Urothelium cell line (cell line): ENCODE results near the gene YWHAQ.
"Not testable (repeated sequence)": the region's sequence is repeated elsewhere in the genome, so short reads cannot be mapped to it uniquely, and the experiment has no call there.

Experiments used
- DNase-seq: peaks from one replicate; pipeline ENCODE4 v3.0.0; 2011; ENCODE audit warnings: low spot score, mixed read lengths
- FAIRE-seq: peaks from 2 replicates; lab custom pipeline; 2011; peaks lifted over from hg19 to GRCh38; lab: Jason Lieb, UNC

YWHAQ gene

GRCh38 chr2:9556121-9556743 is 74.6 kb downstream of the YWHAQ start:
- FAIRE-seq (no peak), DNase-seq (no peak)

GRCh38 chr2:9555297-9556120 is 75.3 kb downstream of the YWHAQ start, which contains the start of gene ADAM17:
ADAM17 (minus strand) TSS chr2:9555830; CDS start chr2:9555605, 225 bp downstream.
- DNase-seq (peak; percentile 97), FAIRE-seq (no peak)

GRCh38 chr2:9554921-9555296 is 75.9 kb downstream of the YWHAQ start:
- FAIRE-seq, result no peak
- DNase-seq, result no peak

DNA sequence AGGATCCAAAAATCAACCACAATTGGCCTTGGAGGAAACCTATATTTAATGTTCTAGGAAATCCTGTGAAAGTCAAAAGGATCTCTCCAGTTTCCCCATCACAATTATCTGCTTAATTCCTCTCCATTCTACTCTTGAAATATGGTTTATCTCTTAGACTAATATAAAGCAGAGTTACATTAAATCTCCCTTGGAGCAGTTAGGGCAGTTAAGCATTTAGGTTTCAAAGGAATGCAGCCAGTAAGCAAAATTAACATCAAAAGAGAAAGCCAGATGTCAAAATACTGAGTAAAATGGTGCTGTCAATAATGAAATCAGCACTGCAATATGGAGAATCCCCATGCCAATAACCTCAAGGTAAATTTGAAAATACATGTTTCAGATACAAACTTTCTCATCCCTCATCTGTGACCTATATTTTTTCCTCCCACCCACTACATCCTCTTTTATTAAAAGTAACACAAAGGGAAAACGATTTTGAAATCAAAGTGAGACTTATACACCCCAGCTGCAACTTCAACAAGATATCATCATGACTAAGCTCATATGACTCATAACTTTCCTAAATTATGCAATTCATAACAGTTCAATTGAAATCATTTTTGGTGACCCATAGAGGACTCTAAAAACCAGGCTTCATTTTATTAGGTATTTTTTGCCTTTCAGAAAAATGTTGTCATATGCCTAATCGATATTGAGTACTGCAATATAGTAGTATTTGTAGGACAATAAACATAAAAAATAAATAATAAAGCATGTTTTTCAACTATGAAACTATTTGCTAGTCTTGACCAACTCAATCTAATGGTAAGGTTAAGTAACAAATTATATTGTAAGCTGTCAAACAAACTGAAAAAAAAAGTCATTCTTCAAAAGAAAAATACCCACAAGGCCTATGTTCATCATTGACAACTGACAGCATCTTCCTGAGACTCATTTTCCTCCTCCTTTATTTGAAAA is 78.3 kb downstream of the YWHAQ start:
- FAIRE-seq (no peak), DNase-seq (no peak)

DNA sequence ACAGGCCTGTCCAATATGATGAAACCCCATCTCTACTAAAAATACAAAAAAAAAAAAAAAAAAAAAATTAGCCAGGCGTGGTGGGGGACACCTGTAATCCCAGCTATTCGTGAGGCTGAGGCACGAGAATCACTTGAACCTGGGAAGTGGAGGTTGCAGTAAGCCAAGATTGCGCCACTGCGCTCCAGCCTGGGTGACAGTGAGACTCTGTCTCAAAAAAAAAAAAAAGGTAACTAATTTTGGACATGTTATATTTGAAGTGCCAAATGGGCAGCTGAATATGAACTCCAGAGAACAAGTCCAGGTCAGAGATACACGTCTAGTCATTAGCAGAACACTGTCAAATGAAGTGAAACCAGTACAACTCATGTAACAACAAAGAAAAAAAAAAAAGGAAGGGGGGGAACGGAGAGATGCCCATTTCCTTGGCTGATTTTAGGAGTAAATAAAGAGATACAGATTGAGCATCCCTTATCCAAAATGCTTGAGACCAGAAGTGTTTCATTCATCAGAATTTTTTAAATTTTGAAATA is 79.9 kb downstream of the YWHAQ start:
- FAIRE-seq, DNase-seq: not testable (repeated sequence)

GRCh38 chr2:9549420-9549819 is 81.4 kb downstream of the YWHAQ start:
- DNase-seq (no peak), FAIRE-seq (no peak)

GRCh38 chr2:9548506-9548905 is 82.3 kb downstream of the YWHAQ start:
- no peak for DNase-seq
- FAIRE-seq, result no peak

DNA sequence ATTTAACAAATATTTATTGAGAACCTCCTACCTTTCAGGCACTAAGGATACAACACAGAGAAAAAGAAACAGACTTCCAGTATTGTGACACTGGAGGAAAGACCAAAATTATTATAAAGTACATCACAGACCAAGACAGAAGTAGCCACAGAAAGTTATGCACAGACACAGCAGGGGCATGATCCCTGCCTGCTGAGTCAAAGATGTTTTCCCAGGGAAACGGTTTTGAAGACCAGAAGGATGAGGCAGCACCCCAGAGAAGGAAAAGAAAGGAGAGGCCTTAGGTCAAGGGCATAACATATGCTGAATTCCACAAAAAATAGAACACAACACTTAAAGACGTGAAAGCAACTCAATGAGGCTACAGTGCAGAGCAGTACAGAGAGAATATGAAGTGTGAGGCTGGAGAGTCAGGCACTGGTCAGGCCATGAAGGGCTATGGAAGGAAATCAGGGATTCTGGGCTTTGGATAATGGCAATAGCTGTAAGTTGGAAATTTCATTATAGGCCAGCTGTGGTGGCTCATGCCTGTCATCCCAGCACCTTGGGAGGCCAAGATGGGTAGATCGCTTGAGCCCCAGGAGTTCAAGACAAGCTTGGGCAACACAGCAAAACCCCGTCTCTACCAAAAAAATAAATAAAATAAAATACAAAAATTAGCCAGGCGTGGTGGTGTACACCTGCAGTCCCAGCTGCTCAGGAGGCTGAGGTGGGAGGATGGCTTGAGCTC is 83.4 kb downstream of the YWHAQ start:
- DNase-seq (no peak), FAIRE-seq (no peak)

DNA sequence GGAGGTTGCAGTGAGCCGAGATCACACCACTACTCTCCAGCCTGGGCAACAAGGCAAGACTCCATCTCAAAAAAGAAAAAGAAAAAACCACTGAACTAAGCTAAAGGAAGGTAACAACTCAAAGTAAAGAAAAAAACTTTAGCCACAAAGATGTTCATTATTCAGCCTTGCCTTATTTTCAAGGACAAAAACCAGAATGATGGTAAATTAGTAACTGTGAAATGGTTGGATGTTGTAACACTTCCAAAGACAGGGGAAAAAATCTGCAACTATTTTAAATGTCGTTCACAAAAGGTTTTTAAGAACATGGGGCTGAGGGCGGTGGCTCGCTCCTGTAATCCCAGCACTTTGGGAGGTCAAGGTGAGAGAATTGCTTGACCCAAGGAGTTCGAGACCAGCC is 85.3 kb downstream of the YWHAQ start:
- DNase-seq (no peak), FAIRE-seq (no peak)

DNA sequence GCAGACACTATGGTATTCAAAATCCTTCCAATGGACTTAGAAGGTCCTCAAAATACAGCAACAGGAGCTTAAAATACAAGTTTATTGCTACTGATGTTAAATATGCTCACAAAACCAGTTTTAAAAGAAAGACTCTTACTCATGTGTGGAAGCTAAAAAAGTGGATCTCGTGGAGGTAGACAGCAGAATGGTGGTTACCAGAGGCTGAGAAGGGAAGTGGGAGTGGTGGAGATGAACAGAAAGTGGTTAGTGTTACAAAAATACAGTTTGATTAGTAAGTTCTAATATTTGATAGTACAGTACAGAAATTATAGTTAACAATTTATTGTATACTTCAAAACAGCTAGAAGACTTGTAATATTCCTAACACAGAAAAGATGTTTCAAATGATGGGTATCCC is 87.2 kb downstream of the YWHAQ start:
- no peak for FAIRE-seq
- DNase-seq, result no peak

DNA sequence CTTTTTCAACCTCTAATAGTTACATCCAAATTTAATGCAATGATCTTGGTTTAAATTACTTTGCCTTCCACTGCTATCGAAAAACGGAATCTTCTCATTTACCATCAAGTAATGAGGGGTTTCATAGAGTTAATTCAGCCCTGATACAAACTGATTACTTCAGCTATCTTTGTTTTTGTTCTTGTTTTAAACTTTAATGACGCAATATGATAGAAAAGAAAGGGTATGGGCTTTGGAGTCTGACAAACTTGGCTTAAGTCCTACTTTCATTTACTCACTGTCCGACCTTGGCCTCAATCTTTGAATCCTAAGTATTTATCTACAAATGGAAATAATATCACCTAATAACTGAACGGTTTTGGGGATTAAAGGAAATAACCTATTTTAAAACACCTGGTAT is 91.3 kb downstream of the YWHAQ start:
- FAIRE-seq (no peak), DNase-seq (no peak)

DNA sequence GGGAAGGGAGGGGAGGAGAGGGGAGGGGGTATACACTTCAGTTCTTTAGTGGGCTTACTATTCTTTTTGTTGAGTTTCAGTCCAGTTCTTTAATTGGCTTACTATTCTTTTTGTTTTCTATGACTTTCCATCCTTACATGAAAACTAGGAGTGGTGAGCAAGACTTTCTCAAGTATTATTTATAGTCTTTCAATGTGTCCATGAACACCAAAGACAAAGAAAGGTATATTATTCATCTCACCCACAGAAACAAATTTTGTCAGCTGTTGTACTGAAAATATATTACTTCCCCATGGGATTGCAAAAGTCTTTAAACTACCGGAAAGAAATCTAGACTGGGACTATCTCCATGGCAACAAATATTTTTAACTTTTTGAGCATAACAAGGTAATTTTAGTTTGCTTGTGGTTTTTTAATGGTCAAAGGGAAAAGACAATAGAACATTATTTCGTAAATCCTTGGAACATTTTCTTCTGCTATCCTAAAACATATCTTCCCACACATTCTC is 92.7 kb downstream of the YWHAQ start:
- FAIRE-seq, result no peak
- peak; percentile 8 for DNase-seq

DNA sequence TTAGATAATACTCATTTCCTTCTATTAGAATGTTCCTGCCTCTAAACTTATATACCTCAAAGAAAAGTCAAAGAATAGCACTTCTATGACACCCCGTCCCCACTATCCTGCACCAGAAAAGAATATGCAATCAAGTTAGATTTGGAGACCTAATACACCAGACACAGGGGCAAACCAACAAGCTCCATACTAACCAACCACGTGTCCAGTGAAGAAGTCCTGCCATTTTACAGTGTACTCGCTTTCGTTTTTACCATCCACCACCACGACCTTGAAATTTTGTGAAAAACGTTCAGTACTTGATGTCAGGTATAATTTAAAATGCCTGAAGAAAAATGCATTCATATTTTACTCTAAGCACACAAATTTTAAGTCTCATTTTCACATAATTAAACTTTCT is 94.3 kb downstream of the YWHAQ start:
- no peak for FAIRE-seq
- DNase-seq, result no peak

- no peak for FAIRE-seq
- DNase-seq, result no peak
These were observed 95.6 kb downstream of the YWHAQ start for GRCh38 chr2:9535177-9535576.
